ENCODE results near the gene MPP3.

DNA sequence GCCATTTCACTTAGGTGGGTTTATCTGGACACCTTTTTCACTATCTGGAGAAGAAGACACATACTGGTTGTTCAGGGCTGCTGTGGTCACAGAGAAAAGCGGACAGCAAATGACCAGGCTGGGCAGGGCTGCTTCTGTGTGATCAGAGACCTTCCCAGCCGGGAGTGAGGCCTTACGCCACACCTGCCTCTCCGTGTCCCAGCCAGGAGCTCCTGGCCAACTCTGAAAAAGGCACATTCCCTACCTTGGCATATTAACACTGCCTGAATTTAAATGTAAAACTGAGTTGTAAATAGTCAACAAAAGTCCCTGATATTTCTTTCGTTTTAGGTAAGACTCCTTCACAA lies 65.3 kb downstream of the MPP3 start:
- TF ChIP-seq, protein P1, sequence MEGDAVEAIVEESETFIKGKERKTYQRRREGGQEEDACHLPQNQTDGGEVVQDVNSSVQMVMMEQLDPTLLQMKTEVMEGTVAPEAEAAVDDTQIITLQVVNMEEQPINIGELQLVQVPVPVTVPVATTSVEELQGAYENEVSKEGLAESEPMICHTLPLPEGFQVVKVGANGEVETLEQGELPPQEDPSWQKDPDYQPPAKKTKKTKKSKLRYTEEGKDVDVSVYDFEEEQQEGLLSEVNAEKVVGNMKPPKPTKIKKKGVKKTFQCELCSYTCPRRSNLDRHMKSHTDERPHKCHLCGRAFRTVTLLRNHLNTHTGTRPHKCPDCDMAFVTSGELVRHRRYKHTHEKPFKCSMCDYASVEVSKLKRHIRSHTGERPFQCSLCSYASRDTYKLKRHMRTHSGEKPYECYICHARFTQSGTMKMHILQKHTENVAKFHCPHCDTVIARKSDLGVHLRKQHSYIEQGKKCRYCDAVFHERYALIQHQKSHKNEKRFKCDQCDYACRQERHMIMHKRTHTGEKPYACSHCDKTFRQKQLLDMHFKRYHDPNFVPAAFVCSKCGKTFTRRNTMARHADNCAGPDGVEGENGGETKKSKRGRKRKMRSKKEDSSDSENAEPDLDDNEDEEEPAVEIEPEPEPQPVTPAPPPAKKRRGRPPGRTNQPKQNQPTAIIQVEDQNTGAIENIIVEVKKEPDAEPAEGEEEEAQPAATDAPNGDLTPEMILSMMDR (IDR thresholded peaks at IDR 0.05; ENCODE audit: low read depth, low read length) = no peak
- TF ChIP-seq EZH2phosphoT487 (IDR thresholded peaks at IDR 0.05; ENCODE audit: low read depth) = no peak
